ENCODE measurements around the gene CYP24A1. TPM values are rescaled to one million over a fixed set of nuclear protein-coding genes. Genes with fewer than 3 reads are reported as not detected.

Gene CYP24A1
- total RNA-seq, 1 experiment from 2014 or later, result 0.03 TPM

DNA sequence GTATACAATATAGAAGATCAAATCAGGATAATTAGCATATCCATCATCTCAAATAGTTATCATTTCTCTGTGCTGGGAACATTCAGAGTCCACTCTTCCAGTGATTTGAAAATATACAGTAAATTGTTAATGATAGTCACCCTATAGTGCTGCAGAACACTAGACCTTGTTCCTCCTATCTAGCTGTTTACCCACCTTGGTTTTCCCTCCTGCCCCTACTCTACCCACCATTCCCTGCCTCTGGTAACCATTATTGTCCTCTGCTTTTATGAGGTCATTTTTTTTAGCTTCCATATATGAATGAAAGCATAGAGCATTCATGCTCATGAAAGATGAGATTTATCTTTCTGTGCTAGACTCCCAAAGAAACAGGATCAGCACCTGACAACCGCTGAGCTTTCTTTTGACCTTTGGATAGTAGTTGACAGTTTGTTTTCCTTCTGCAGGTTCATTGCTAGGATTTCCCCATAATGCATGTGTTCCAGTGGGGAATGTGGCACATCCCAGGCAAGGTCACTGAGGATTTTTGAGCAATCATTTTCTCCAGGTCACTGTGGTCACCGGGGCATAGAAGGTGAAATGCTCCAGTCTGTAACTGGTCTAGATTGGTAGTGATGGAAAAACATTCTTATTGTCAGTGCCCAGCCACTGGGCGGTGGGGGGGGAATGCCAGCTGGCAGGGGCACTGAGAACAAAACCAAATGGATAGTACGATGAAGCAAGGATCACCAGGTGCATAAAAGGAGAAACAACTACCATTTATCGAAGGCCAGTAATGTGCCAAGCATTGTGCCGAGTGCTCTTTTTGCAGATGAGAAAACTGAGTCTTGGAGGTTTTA is 69.8 kb downstream of the CYP24A1 start:
- H3K4me3 ChIP-seq (ENCODE audit: insufficient read depth, low read depth, low read length), result no peak overlapping the region
- H3K27me3 ChIP-seq (ENCODE audit: control insufficient read depth, insufficient read depth, low read length), result no peaks in the 10 kb centered on the region
- H3K36me3 ChIP-seq (replicated peaks; ENCODE audit: control insufficient read depth, insufficient read depth, low read length), result no peaks in the 10 kb centered on the region
- no peak for DNase-seq

Other genes starting within 250 kb of the CYP24A1 start
- gene BCAS1, start 103.4 kb downstream of the CYP24A1 start, total RNA-seq (2014; rRNA removed; shearing (Covaris generic)), result 0.07 TPM in 1 of 2 replicates, not detected in the other
- gene PFDN4, start 34.1 kb upstream of the CYP24A1 start, total RNA-seq (2014; rRNA removed; shearing (Covaris generic)), result 64.5 and 111 TPM in 2 replicates

All from H7 (cell line).